HL-60 (cell line): ENCODE measurements around the gene CLSTN2.

ENCODE experiments used
- CTCF ChIP-seq: IDR thresholded peaks from one replicate; pipeline ENCODE4 v1.5.1; 2011; ENCODE audit warnings: low read length, control low read depth, inconsistent platforms; ENCODE audit not compliant: insufficient read depth
- POLR2AphosphoS5 ChIP-seq: IDR thresholded peaks from 2 replicates; pipeline ENCODE4 v1.6.1; 2012; ENCODE audit warnings: low read depth

- TF ChIP-seq POLR2AphosphoS5 (no peak), CTCF (no peak)
Measured at GRCh38 chr3:140199743-140200142, 264.8 kb downstream of the CLSTN2 start.
